Measurements from ENCODE around the gene CSMD2. TPM values are rescaled to one million over a fixed set of nuclear protein-coding genes. Genes with fewer than 3 reads are reported as not detected.

CSMD2 gene
- polyA plus RNA-seq, 1 of the 3 experiments (the other 2 are of a cell fraction) = not detected

DNA sequence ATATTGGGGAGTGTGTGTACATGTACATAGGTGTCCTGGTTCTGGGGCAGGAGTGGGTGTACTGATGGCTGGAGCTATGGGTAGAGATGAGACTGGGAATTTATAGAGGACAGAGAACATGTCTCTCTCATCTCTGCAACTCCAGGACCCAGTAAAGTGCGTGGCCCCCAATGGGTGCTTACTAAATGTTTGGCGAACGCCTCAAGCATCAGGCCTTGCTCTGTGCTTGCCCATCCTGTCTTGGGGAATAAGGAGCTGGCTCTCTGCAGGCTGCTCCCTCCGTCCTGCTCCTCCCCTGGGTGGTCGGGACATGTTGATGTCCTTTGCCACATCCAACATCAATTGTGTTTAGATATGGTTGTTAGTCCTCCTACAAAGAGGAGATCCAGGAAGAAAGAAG, 530.9 kb downstream of the CSMD2 start (continued):
- TF ChIP-seq, protein P1, sequence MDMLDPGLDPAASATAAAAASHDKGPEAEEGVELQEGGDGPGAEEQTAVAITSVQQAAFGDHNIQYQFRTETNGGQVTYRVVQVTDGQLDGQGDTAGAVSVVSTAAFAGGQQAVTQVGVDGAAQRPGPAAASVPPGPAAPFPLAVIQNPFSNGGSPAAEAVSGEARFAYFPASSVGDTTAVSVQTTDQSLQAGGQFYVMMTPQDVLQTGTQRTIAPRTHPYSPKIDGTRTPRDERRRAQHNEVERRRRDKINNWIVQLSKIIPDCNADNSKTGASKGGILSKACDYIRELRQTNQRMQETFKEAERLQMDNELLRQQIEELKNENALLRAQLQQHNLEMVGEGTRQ (IDR thresholded peaks at IDR 0.05; ENCODE audit: borderline replicate concordance, low read depth, low read length) = no peak
- TF ChIP-seq RCOR1 (IDR thresholded peaks at IDR 0.05; ENCODE audit: low read length) (no peak), EP300 (IDR thresholded peaks at IDR 0.05; ENCODE audit: borderline replicate concordance in 1 of 2, low read depth in 1 of 2, low read length in 1 of 2) (no peak)
- TF ChIP-seq, protein P2, sequence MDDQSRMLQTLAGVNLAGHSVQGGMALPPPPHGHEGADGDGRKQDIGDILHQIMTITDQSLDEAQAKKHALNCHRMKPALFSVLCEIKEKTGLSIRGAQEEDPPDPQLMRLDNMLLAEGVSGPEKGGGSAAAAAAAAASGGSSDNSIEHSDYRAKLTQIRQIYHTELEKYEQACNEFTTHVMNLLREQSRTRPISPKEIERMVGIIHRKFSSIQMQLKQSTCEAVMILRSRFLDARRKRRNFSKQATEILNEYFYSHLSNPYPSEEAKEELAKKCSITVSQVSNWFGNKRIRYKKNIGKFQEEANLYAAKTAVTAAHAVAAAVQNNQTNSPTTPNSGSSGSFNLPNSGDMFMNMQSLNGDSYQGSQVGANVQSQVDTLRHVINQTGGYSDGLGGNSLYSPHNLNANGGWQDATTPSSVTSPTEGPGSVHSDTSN (IDR thresholded peaks at IDR 0.05) = no peak

DNA sequence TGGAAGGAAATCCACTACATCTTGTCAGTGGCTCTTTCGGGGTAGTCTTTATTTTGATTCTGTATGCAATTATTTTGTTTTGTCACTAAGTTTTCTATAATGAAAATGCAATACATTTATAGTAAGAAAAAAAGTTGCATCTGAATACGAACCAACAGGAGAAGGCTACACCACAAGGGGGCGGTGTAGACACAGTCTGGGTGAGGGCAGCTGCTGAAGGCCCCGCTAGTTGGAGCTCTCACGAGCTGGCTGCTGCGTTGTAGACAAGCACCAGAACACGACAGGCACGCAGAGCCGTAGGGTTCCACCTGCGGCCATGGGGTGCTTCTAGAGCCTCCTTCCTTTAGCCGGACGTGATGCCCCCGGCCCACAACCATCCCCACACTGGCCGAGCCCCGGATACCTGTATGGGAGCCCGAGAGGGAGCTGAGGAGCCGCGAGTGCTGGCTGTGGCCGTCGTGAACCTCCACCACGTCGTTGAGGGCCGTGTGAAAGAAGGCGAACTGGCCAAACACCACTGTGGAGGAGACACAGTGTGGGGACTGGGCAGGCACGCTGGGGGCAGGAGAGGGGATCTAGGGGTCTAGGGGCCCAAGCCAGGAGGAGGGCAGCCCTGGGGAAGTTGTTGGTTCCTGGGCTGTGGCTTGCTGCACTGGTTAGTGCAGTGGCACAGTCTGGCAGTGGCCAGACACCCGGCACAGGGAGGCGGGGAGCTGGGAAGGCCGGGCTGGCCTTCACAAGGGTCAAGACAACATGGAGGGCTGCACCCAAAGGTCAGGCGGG, 531.8 kb downstream of the CSMD2 start:
- ChIA-PET CTCF (interaction anchor here (0.6 to 4.9 kb wide), 99 partner anchors 9 to 1964 kb away, joined by 3 to 78 read pairs (median 4); partner anchors contain the start of genes C1orf94, CSMD2, GJB3 and ZSCAN20), POLR2A (no interaction called here)
- Histone ChIP-seq H3K27ac (ENCODE audit: low read depth in 2 of 2, low read length in 1 of 2) (no peak overlapping the region), H2AFZ (ENCODE audit: low read depth) (no peak overlapping the region), H3K79me2 (ENCODE audit: insufficient read depth) (no peaks in the 10 kb centered on the region), H3K9me2 (no peaks in the 10 kb centered on the region), H3K9me3 (no peaks in the 10 kb centered on the region; the same call in 1 of the 2 replicates), H4K20me1 (ENCODE audit: insufficient read depth) (no peaks in the 10 kb centered on the region), H3K4me2 (no peak overlapping the region), H3K36me3 (replicated peaks in 1 of 2; ENCODE audit: control insufficient read depth in 1 of 2, insufficient read depth in 2 of 2, low read length in 1 of 2) (no peaks in the 10 kb centered on the region), H3K4me1 (ENCODE audit: control insufficient read depth in 1 of 2, insufficient read depth in 2 of 2, low read depth in 1 of 2, low read length in 1 of 2) (no peaks in the 10 kb centered on the region; a peak in 1 of 4 replicates), H3K4me3 (ENCODE audit: low read depth in 2 of 2, low read length in 1 of 2) (peak overlapping the region in 1 of 2 experiments; percentile 39; a peak in 1 of 4 replicates), H3K27me3 (ENCODE audit: insufficient read depth) (no peaks in the 10 kb centered on the region), H3F3A (replicated peaks; ENCODE audit: insufficient read depth) (no peaks in the 10 kb centered on the region), H3K9ac (no peak overlapping the region)
- peak; percentile 88 for DNase-seq
- 44% methylated on average over 20 of the region's 29 CpGs for WGBS (ENCODE audit: low lambda C conversion rate)
- TF ChIP-seq POLR2AphosphoS5 (IDR thresholded peaks at IDR 0.05; ENCODE audit: low read depth, low read length) = no peak
- TF ChIP-seq MXI1 (IDR thresholded peaks at IDR 0.05; ENCODE audit: low read depth, low read length) = no peak
- no peak for TF ChIP-seq JUND (IDR thresholded peaks at IDR 0.05)
- no peak for TF ChIP-seq SIN3A (IDR thresholded peaks at IDR 0.05; ENCODE audit: borderline replicate concordance, low read depth, low read length)
- peak; percentile 48 for TF ChIP-seq CHD2 (IDR thresholded peaks at IDR 0.05; ENCODE audit: low read length, partially characterized antibody)
- TF ChIP-seq RAD21 (IDR thresholded peaks at IDR 0.05; ENCODE audit: low read length) = peak; percentile 83
- TF ChIP-seq, protein P3, sequence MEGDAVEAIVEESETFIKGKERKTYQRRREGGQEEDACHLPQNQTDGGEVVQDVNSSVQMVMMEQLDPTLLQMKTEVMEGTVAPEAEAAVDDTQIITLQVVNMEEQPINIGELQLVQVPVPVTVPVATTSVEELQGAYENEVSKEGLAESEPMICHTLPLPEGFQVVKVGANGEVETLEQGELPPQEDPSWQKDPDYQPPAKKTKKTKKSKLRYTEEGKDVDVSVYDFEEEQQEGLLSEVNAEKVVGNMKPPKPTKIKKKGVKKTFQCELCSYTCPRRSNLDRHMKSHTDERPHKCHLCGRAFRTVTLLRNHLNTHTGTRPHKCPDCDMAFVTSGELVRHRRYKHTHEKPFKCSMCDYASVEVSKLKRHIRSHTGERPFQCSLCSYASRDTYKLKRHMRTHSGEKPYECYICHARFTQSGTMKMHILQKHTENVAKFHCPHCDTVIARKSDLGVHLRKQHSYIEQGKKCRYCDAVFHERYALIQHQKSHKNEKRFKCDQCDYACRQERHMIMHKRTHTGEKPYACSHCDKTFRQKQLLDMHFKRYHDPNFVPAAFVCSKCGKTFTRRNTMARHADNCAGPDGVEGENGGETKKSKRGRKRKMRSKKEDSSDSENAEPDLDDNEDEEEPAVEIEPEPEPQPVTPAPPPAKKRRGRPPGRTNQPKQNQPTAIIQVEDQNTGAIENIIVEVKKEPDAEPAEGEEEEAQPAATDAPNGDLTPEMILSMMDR (IDR thresholded peaks at IDR 0.05) = peak; percentile 95
- peak; percentile 89 for TF ChIP-seq SMC3 (IDR thresholded peaks at IDR 0.05; ENCODE audit: low read depth, low read length)
